PFSK-1 (cell line): ENCODE data around the gene NUFIP2.

ENCODE experiments used
- FOXP2 ChIP-seq: optimal IDR thresholded peaks from 2 replicates; pipeline ENCODE3; 2011; ENCODE audit warnings: borderline replicate concordance, control low read depth, inconsistent platforms; ENCODE audit not compliant: insufficient read depth; ENCODE audit errors: extremely low read length, extremely low read depth
- POLR2AphosphoS5 ChIP-seq: IDR thresholded peaks from 2 replicates; pipeline ENCODE4 v1.6.1; 2012; ENCODE audit warnings: low read depth, mild to moderate bottlenecking, control low read depth, low read length, moderate library complexity
- SIN3A ChIP-seq: IDR thresholded peaks from 2 replicates; pipeline ENCODE4 v1.6.1; 2012; ENCODE audit warnings: mild to moderate bottlenecking, low read length, moderate library complexity, borderline replicate concordance; ENCODE audit not compliant: insufficient read depth
- TAF1 ChIP-seq: IDR thresholded peaks from 2 replicates; pipeline ENCODE4 v1.6.1; 2012; ENCODE audit warnings: low read length, control low read depth, borderline replicate concordance; ENCODE audit not compliant: insufficient read depth
- TF ChIP-seq, protein P1 (sequence below), 2 experiments: IDR thresholded peaks; 2 replicates each; pipeline versions ENCODE4 v1.6.1 to v1.8.0; 2011 to 2012; ENCODE audit warnings: low read depth in 2 of 2, low read length in 2 of 2, control low read depth in 1 of 2, inconsistent platforms in 1 of 2, mild to moderate bottlenecking in 1 of 2, moderate library complexity in 1 of 2; ENCODE audit not compliant: insufficient read depth in 1 of 2

The NUFIP2 gene

DNA sequence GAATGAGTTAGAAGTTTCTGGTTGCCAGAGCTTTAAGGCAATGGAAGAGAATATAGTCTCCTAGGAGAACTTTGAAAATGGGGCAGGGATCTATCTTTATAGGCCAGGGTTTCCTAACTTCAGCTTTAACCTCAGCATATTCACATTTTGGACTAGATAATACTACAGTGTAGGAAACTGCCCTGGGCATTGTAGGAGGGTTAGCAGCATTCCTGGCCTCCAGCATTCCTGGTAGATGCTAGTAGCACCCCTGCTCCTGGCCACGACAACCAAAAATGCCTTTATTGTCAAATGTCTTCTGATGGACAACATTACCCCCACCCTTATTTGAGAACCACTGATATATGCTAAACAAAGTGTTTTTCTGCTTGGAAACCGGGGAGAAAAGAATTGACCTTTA, 86.0 kb downstream of the NUFIP2 start:
- no peak for TF ChIP-seq POLR2AphosphoS5
- TF ChIP-seq SIN3A, result no peak
- no peak for TF ChIP-seq FOXP2
- no peak for TF ChIP-seq TAF1
- TF ChIP-seq, protein P1, sequence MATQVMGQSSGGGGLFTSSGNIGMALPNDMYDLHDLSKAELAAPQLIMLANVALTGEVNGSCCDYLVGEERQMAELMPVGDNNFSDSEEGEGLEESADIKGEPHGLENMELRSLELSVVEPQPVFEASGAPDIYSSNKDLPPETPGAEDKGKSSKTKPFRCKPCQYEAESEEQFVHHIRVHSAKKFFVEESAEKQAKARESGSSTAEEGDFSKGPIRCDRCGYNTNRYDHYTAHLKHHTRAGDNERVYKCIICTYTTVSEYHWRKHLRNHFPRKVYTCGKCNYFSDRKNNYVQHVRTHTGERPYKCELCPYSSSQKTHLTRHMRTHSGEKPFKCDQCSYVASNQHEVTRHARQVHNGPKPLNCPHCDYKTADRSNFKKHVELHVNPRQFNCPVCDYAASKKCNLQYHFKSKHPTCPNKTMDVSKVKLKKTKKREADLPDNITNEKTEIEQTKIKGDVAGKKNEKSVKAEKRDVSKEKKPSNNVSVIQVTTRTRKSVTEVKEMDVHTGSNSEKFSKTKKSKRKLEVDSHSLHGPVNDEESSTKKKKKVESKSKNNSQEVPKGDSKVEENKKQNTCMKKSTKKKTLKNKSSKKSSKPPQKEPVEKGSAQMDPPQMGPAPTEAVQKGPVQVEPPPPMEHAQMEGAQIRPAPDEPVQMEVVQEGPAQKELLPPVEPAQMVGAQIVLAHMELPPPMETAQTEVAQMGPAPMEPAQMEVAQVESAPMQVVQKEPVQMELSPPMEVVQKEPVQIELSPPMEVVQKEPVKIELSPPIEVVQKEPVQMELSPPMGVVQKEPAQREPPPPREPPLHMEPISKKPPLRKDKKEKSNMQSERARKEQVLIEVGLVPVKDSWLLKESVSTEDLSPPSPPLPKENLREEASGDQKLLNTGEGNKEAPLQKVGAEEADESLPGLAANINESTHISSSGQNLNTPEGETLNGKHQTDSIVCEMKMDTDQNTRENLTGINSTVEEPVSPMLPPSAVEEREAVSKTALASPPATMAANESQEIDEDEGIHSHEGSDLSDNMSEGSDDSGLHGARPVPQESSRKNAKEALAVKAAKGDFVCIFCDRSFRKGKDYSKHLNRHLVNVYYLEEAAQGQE (IDR thresholded peaks at IDR 0.05; ENCODE audit: insufficient read depth in 1 of 2, low read depth in 2 of 2, low read length in 2 of 2), result no peak
